A549 (cell line): ENCODE results near the gene MCAM.

Experiments
- CEBPB ChIP-seq, 2 experiments: fragments of >200 bp in 1 of 2; sonication (Bioruptor Twin) in 1 of 2; formaldehyde crosslinking in 1 of 2; IDR thresholded peaks; 2 replicates each; pipeline ENCODE4 v1.6.1; 2012 to 2016
- CTCF ChIP-seq: fragments of >200 bp; sonication (Bioruptor Twin); formaldehyde crosslinking; IDR thresholded peaks from 3 replicates; pipeline ENCODE4 v1.5.1; 2016
- EHF ChIP-seq: fragments of 250-450 bp; sonication (Bioruptor Pico); IDR thresholded peaks from 2 replicates; pipeline ENCODE4 v1.5.0; 2020; ENCODE audit warnings: mild to moderate bottlenecking
- EP300 ChIP-seq, 2 experiments: fragments of >200 bp; sonication (Bioruptor Twin); formaldehyde crosslinking; IDR thresholded peaks; 2 replicates in 1 of 2; 3 replicates in 1 of 2; pipeline ENCODE4 v1.6.1; 2016 to 2017
- HOXB13 ChIP-seq: fragments of 250-450 bp; sonication (Bioruptor Pico); IDR thresholded peaks from 2 replicates; pipeline ENCODE4 v1.5.0; 2020; ENCODE audit warnings: low read depth, mild to moderate bottlenecking, moderate library complexity
- KDM1A ChIP-seq: fragments of 200-600 bp; sonication (generic); IDR thresholded peaks from 2 replicates; pipeline ENCODE4 v1.6.1; 2016; ENCODE audit warnings: low read depth, mild to moderate bottlenecking
- MAX ChIP-seq: IDR thresholded peaks from 2 replicates; pipeline ENCODE4 v1.6.1; 2012
- MYC ChIP-seq: IDR thresholded peaks from 2 replicates; pipeline ENCODE4 v1.6.1; 2012; ENCODE audit warnings: mild to moderate bottlenecking, inconsistent platforms, low read length, improper control_type of control experiment, borderline replicate concordance
- PHF8 ChIP-seq: fragments of 200-600 bp; sonication (generic); IDR thresholded peaks from 2 replicates; pipeline ENCODE4 v1.6.1; 2016; ENCODE audit warnings: low read depth, mild to moderate bottlenecking, antibody characterized with exemption, moderate library complexity, borderline replicate concordance
- POLR2A ChIP-seq: IDR thresholded peaks from 2 replicates; pipeline ENCODE4 v1.6.1; 2012; ENCODE audit warnings: mild to moderate bottlenecking, low read length
- RCOR1 ChIP-seq: fragments of 150-350 bp; IDR thresholded peaks from 2 replicates; pipeline ENCODE4 v1.6.1; 2014; ENCODE audit warnings: antibody characterized with exemption, low read length, low read depth
- ZFP36 ChIP-seq: fragments of 450-650 bp; IDR thresholded peaks from 2 replicates; pipeline ENCODE4 v1.6.1; 2014; ENCODE audit warnings: borderline replicate concordance; ENCODE audit not compliant: partially characterized antibody

GRCh38 chr11:119285431-119285830 is 31.5 kb downstream of the MCAM start:
- TF ChIP-seq EP300 (IDR thresholded peaks at IDR 0.05) (no peak), PHF8 (no peak), MYC (no peak), CTCF (no peak), KDM1A (no peak), POLR2A (no peak), MAX (no peak), CEBPB (IDR thresholded peaks at IDR 0.05) (no peak), RCOR1 (no peak), ZFP36 (no peak), EHF (CRISPR knock-in tag) (no peak), HOXB13 (CRISPR knock-in tag) (no peak)
